Brain microvascular endothelial cell (primary cell): ENCODE data around the gene TTC7B.

Source experiments
- DNase-seq: peaks from one replicate; pipeline ENCODE4 v3.0.0-alpha.2; 2020
- H3K27ac ChIP-seq: fragments of 250-450 bp; sonication (Bioruptor Pico); 2 replicates; pipeline ENCODE4 v1.5.1; 2020; ENCODE audit warnings: mild to moderate bottlenecking, moderate library complexity
- H3K27me3 ChIP-seq: fragments of 250-450 bp; sonication (Bioruptor Pico); replicated peaks from 2 replicates; pipeline ENCODE4 v1.5.1; 2020; ENCODE audit warnings: mild to moderate bottlenecking
- H3K36me3 ChIP-seq: fragments of 250-450 bp; sonication (Bioruptor Pico); replicated peaks from 2 replicates; pipeline ENCODE4 v1.5.1; 2020; ENCODE audit warnings: mild to moderate bottlenecking
- H3K4me3 ChIP-seq: 2 replicates; pipeline ENCODE4 v1.5.1; 2011; ENCODE audit warnings: low read depth, mild to moderate bottlenecking, control low read depth, low read length, moderate library complexity
- in situ Hi-C: cut with HindIII; loops from 2 replicates; pipeline ENCODE4 v1.10.0; 2017; ENCODE audit warnings: low sequenced_read_pairs, low pct_ligation_motif_present
- TF ChIP-seq, protein P1 (sequence below): IDR thresholded peaks from 2 replicates; pipeline ENCODE4 v1.5.1; 2011; ENCODE audit warnings: low read depth, mild to moderate bottlenecking, moderate library complexity, low read length, control low read depth, inconsistent platforms; ENCODE audit errors: missing control alignments

TTC7B gene

GRCh38 chr14:90484291-90484690, 331.9 kb downstream of the TTC7B start:
- TF ChIP-seq, protein P1, sequence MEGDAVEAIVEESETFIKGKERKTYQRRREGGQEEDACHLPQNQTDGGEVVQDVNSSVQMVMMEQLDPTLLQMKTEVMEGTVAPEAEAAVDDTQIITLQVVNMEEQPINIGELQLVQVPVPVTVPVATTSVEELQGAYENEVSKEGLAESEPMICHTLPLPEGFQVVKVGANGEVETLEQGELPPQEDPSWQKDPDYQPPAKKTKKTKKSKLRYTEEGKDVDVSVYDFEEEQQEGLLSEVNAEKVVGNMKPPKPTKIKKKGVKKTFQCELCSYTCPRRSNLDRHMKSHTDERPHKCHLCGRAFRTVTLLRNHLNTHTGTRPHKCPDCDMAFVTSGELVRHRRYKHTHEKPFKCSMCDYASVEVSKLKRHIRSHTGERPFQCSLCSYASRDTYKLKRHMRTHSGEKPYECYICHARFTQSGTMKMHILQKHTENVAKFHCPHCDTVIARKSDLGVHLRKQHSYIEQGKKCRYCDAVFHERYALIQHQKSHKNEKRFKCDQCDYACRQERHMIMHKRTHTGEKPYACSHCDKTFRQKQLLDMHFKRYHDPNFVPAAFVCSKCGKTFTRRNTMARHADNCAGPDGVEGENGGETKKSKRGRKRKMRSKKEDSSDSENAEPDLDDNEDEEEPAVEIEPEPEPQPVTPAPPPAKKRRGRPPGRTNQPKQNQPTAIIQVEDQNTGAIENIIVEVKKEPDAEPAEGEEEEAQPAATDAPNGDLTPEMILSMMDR: no peak
- Histone ChIP-seq H3K4me3 (no peak overlapping the region), H3K27me3 (no peaks in the 10 kb centered on the region), H3K36me3 (no peaks in the 10 kb centered on the region), H3K27ac (no peak overlapping the region)
- DNase-seq: no peak
- in situ Hi-C loops: no loop called here

GRCh38 chr14:90483571-90483974, 332.7 kb downstream of the TTC7B start:
- in situ Hi-C loops: no loop called here
- TF ChIP-seq, protein P1: no peak
- no peaks in the 10 kb centered on the region for H3K27me3 ChIP-seq
- no peak for DNase-seq
- no peak overlapping the region for H3K4me3 ChIP-seq
- H3K27ac ChIP-seq: no peak overlapping the region
- H3K36me3 ChIP-seq: no peaks in the 10 kb centered on the region

- TF ChIP-seq, protein P1: no peak
- DNase-seq: no peak
- H3K36me3 ChIP-seq: no peaks in the 10 kb centered on the region
- H3K27ac ChIP-seq: no peak overlapping the region
- H3K4me3 ChIP-seq: no peak overlapping the region
- in situ Hi-C loops: no loop called here
- no peaks in the 10 kb centered on the region for H3K27me3 ChIP-seq
Observed at GRCh38 chr14:90483117-90483516, 333.1 kb downstream of the TTC7B start.

DNA sequence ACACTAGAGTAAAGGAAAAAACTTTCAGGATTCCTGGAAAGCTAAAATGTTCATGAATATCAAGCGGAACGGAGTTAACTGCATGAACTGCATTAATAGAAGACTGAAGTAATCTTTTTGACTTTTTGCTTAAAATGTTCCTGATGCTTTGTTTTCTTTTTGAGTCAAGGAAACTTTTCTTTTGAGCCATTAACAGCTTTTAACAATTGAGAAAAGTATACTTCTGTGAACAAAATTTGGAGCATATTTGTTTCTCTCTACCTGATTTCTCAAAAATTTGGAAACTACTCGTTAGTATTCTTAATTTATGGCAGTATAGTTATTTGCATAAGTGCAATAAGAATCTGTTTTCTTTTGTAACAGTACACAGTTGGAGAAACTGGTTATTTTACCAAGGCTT, 340.9 kb downstream of the TTC7B start:
- TF ChIP-seq, protein P1: no peak
- no peak overlapping the region for H3K27ac ChIP-seq
- in situ Hi-C loops: no loop called here
- no peak overlapping the region for H3K4me3 ChIP-seq
- DNase-seq: no peak
- no peaks in the 10 kb centered on the region for H3K27me3 ChIP-seq
- H3K36me3 ChIP-seq: no peaks in the 10 kb centered on the region
